HuH-7.5 (cell line): ENCODE data around the gene ERBB3.

Experiments used
- DNase-seq: peaks from one replicate; pipeline ENCODE4 v3.0.0; 2011; ENCODE audit warnings: low spot score

The ERBB3 gene

DNA sequence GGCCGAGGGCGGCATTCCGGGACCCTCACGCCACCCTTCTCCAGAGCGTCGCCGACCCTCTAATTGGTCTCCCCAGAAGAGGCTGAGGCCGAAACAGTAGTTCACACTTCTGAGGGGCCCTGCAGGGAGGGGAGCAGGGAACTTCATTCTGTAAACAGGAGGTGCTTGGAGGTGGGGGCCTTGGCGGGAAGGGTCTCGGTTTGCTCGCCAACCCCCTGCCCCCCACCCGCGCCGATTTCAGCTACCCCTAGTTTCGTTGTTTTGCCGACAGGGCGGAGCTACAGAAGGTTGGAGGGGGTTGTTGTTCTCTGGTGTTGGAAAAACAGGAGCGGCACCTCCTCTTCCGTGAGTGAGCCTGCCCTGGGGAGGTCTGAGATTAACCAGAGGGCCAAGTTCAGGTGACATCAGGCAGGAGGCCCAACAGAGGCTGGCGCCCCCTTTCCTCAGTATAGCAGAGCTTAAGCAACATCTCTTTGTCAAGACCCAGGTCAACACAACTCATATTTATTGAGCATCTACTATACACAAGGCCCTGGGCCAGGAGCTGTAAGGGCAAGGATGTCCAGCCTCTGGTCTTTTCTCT lies 682 bp downstream of the ERBB3 start:
- peak; percentile 68 for DNase-seq

DNA sequence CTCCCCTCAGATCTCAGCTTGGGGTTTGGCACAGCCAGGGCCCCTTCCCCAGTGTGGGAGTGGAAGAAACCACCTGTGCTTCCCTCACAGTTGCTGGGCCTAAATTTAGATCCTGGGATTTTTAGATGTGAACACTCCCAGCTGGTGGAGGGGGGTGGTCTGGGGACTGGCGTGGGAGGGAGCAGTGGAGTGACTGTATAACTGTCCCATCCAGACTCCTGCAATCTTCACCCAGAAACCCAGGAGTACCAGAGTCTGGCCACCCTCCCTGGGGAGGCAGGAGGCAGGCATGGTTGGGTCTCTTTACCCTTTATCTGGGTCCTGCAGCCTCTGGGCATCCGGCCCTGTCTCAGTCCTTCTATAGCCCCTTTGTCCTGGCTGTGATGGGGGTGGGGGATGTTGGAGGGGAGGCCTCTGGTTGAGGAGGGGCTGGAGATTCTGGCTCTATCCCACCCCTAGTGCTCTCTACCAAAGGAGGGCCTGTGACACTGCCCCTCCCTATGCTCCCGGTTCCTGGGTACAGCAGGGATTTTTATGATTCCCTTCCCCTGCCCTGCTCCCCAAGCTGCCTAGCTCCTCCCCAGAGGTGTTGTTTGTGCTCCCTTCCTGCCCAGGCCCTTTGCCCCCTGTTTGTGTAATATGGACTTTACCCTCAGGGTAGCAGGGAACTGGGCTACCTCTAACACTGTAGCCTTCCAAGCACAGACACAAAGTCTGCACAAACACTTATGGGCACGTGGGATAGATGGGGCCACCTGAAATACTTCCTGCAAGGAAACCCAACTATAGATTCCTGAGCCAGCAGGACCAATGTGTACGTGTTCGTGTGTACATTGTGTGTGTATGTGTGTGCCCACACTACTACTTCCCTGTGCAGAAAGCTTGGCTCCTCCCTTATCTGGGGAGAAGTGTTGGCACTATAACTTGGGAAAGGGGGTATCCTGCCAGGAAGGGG lies 1.7 kb downstream of the ERBB3 start:
- peak; percentile 85 for DNase-seq

DNA sequence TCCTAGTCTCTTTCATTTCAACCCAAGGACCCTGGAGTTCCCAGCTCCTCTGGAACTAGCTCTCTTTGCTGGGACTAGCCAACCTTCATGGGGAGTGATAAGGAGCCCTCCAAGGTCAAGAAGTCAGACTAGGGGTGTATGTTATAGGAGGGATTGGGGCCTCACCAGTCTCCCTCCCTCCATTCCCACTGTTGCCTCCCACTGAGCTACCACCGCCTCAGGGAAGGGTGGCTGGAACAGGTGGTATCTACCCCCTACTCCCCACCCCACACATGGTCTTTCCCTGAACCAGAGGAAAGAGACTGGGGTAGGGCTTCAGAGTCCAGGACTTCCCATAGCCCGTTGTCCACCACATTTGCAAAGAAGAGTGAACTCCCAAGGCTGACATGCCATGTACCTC lies 2.4 kb downstream of the ERBB3 start:
- no peak for DNase-seq

GRCh38 chr12:56082967-56083366 lies 3.0 kb downstream of the ERBB3 start:
- DNase-seq, result no peak

GRCh38 chr12:56084958-56085543 lies 5.1 kb downstream of the ERBB3 start:
- no peak for DNase-seq

- no peak for DNase-seq
These were observed 6.1 kb downstream of the ERBB3 start for GRCh38 chr12:56086096-56086495.

DNA sequence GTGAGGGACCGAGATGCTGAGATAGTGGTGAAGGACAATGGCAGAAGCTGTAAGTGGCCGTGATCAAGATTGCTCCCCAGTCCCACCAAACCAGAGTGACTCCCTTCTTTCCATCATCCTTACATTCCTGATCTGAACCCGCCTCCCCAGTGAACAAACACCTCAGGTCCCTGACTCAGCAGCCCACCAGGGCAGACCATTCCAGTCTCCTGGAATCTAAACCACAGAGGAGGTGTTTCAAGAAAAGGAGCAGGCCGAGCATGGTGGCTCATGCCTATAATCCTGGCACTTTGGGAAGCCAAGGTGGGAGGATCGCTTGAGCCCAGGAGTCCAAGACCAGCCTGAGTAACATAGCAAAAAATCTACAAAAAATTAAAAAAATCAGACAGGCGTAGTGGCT lies 6.6 kb downstream of the ERBB3 start:
- DNase-seq, result no peak

- DNase-seq, result no peak
These were observed 7.3 kb downstream of the ERBB3 start for GRCh38 chr12:56087220-56087619.

DNA sequence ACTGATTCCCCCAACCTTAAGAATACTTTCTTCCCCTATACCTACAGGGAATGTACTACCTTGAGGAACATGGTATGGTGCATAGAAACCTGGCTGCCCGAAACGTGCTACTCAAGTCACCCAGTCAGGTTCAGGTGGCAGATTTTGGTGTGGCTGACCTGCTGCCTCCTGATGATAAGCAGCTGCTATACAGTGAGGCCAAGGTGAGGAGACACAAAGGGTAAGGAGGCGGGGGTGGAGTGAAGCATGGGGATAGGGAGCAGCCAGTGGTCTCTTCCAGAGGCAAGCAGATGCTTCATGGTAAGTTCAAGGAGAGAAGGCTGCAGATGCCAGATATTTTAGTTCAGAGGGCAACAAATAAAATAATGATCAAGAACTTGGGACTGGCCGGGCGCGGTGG lies 17.8 kb downstream of the ERBB3 start:
- no peak for DNase-seq

GRCh38 chr12:56098592-56098991 lies 18.6 kb downstream of the ERBB3 start:
- no peak for DNase-seq

DNA sequence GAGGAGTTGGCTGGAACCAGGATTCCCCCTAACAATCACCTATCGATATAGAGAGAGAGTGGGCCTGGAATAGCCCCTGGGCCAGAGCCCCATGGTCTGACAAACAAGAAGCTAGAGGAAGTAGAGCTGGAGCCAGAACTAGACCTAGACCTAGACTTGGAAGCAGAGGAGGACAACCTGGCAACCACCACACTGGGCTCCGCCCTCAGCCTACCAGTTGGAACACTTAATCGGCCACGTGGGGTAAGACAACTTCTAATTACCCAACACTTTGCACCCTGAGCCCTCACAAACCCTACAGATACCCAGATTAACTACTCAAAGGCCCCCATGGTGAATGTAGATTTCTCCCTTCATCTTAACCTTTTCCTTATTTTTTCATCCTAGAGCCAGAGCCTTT lies 19.8 kb downstream of the ERBB3 start:
- DNase-seq, result no peak

DNA sequence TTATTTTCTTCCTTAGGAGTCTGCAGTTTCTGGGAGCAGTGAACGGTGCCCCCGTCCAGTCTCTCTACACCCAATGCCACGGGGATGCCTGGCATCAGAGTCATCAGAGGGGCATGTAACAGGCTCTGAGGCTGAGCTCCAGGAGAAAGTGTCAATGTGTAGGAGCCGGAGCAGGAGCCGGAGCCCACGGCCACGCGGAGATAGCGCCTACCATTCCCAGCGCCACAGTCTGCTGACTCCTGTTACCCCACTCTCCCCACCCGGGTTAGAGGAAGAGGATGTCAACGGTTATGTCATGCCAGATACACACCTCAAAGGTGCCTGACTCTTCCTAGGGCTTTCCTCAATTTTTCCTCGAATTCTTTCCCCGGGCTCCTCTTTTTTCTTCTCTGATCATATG lies 21.1 kb downstream of the ERBB3 start:
- no peak for DNase-seq

GRCh38 chr12:56102683-56103065 lies 22.7 kb downstream of the ERBB3 start:
- no peak for DNase-seq

DNA sequence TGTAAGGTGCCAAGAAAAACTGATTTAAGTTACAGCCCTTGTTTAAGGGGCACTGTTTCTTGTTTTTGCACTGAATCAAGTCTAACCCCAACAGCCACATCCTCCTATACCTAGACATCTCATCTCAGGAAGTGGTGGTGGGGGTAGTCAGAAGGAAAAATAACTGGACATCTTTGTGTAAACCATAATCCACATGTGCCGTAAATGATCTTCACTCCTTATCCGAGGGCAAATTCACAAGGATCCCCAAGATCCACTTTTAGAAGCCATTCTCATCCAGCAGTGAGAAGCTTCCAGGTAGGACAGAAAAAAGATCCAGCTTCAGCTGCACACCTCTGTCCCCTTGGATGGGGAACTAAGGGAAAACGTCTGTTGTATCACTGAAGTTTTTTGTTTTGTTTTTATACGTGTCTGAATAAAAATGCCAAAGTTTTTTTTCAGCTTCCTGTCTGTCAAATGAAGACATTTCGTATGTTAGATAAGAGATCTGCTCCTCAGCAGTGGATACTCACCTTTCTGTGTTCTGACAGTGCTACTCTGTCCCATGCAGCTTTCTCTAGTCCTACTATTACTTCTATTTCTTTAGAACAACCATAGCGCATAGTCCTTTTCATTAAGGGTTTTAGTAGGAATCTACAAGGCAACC lies 23.2 kb downstream of the ERBB3 start:
- DNase-seq, result no peak

DNA sequence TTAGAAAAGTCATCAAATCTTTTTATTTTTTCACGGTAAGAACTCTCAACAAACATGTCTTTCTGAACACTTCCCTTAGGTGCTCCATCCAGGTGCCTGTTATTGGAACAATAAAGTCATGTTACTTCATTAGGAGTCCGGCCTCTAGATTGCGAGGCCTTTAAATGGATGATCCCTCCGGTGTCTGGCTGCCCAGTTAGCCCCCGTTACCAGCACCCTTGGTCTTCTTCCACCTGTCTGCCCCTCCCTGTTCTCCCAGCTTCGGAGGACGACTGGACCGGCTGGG lies 23.8 kb downstream of the ERBB3 start:
- no peak for DNase-seq

DNA sequence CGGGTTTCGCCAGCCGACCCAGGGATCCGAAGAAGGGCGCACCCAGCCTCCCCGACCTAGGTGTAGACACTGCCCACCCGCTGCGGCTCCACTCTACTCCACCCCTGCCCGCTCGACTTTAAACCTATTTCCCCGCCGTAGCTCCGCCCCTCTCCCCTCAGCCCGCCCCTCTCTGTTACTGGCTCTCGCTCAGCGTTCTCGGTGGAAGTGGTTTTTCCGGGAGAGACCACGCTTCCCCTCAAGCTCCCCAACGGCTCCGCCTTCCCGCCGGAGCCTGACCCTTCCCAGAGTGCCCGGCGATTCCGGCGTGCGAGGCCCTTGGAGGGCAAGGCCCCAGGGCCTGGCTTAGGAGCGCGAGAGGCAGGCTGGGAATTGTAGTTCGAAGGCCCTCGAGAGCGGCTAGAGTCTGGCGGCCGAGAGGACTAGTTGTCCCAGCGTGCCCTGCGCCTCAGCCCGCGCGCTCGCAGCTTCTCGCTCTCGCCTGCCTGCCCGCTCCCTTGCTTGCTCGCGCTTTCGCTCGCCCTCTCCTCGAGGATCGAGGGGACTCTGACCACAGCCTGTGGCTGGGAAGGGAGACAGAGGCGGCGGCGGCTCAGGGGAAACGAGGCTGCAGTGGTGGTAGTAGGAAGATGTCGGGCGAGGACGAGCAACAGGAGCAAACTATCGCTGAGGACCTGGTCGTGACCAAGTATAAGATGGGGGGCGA lies 24.3 kb downstream of the ERBB3 start, which contains the start of gene PA2G4:
PA2G4 (plus strand) TSS at position 451 of the 706 bp plus-strand sequence; CDS start at position 630, 179 bp downstream.
- peak; percentile 89 for DNase-seq

DNA sequence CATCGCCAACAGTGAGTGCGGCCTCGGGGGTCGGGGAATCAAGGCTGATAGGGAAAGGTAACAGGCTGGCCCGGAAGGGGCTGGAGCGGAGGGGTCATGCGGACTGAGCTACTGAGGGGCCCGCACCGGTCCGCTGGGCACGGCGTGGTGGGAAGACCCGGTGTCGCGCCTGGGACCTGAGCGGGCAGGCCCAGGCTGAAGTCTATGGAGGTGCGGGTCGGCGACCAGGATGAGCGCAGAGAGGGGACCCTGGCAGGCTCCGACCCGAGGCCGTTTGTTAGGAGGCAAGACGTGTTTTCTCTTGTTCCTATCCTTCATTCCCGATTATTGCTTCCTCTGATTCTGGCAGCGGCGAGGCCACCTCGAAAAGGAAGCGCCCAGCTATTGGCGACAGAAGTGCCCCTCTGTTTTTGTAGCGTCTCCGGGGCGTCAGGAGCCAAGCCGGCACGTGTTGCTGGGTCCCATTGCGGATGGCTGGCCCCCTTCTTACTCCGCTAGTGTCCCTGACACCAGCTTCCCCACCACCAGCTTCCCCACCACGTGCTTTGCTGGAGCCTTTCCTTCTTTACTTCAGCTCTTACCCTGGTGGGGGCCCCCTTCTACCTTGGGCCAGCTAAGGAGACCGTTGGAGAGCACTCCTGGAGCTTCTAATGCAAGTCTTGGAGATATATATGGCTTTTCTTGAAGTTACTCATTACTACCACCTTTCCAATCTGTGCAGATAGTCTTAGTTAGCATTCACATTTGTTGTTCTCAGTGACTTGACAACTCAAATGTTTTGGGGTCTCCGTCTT lies 25.0 kb downstream of the ERBB3 start:
- no peak for DNase-seq

DNA sequence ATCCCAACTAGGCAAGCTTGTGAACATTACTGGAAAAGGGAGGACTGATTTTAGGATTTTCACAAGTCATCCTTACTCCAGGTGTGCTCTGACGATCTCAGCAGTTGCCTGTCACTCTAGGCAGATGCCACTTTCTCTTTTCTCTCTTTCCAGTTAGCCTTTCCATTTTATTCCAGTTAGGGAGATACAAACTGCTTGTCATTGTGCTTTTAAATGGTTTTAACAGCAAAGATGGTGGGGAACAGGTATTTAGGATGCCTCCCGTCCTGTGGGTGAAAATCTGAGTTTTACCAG lies 25.6 kb downstream of the ERBB3 start:
- no peak for DNase-seq

GRCh38 chr12:56107242-56107641 lies 27.3 kb downstream of the ERBB3 start:
- DNase-seq, result no peak

- DNase-seq, result no peak
These were observed 30.6 kb downstream of the ERBB3 start for GRCh38 chr12:56110571-56110970.

DNA sequence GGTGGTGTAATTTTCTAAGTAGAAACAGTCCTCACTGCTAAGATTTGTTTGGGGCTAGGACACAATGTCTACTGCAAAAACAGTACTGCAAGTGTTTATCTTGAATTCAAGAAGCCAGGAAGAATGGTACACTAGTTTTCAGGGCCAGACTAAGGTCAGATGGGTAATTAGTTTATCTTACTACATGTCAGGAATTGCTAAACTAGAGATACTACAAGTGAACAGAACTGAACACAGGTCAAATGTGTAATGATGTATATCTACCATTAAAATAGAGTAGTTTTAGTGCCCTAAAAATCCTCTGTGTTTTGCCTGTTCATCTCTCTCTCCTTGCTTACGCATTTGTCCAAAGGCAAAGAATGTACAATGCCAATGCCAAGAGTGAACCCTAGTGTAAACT lies 34.1 kb downstream of the ERBB3 start:
- DNase-seq, result no peak

GRCh38 chr12:56115329-56115728 lies 35.4 kb downstream of the ERBB3 start:
- no peak for DNase-seq
